Measurements from ENCODE around the gene TSPAN33.

The TSPAN33 gene

GRCh38 chr7:129136887-129137642 lies 7.4 kb upstream of the TSPAN33 start:
- peak; percentile 80 for DNase-seq

- DNase-seq = no peak
These were observed 798 bp upstream of the TSPAN33 start for GRCh38 chr7:129143724-129144094.

- peak; percentile 37 for DNase-seq
These were observed 544 bp downstream of the TSPAN33 start for GRCh38 chr7:129144834-129145668.

GRCh38 chr7:129146237-129146979 lies 1.9 kb downstream of the TSPAN33 start:
- DNase-seq = peak; percentile 62

- DNase-seq = peak; percentile 82
These were observed 3.2 kb downstream of the TSPAN33 start for GRCh38 chr7:129147731-129148130.

GRCh38 chr7:129149511-129149910 lies 5.0 kb downstream of the TSPAN33 start:
- peak; percentile 52 for DNase-seq

GRCh38 chr7:129150199-129150996 lies 5.9 kb downstream of the TSPAN33 start:
- no peak for DNase-seq

- no peak for DNase-seq
These were observed 13.1 kb downstream of the TSPAN33 start for GRCh38 chr7:129157651-129158050.

GRCh38 chr7:129159539-129159938 lies 15.0 kb downstream of the TSPAN33 start:
- no peak for DNase-seq

GRCh38 chr7:129160161-129160905 lies 15.8 kb downstream of the TSPAN33 start:
- DNase-seq = no peak

- no peak for DNase-seq
These were observed 17.2 kb downstream of the TSPAN33 start for GRCh38 chr7:129161524-129162225.

- DNase-seq = no peak
These were observed 18.2 kb downstream of the TSPAN33 start for GRCh38 chr7:129162732-129163131.

- DNase-seq = peak; percentile 70
These were observed 19.5 kb downstream of the TSPAN33 start for GRCh38 chr7:129163875-129164544.

GRCh38 chr7:129166745-129167144 lies 22.2 kb downstream of the TSPAN33 start:
- DNase-seq = no peak

- DNase-seq = no peak
These were observed 23.3 kb downstream of the TSPAN33 start for GRCh38 chr7:129167817-129168216.

- DNase-seq = no peak
These were observed 23.9 kb downstream of the TSPAN33 start for GRCh38 chr7:129168231-129169021.

GRCh38 chr7:129169171-129169671 lies 24.7 kb downstream of the TSPAN33 start:
- DNase-seq = peak; percentile 21

GRCh38 chr7:129169686-129170440 lies 25.4 kb downstream of the TSPAN33 start:
- DNase-seq = peak; percentile 54

Measured in suppressor macrophage treated with lipopolysaccharide for 4 hours (primary cell).